Muscle layer of duodenum (tissue), 2 donors: Measurements from ENCODE around the gene CD2AP.

Experiments
- H3K27ac ChIP-seq: one replicate; pipeline ENCODE4 v1.7.0; 2013; ENCODE audit warnings: mild to moderate bottlenecking, low read length
- H3K27me3 ChIP-seq: one replicate; pipeline ENCODE4 v1.7.0; 2013; ENCODE audit warnings: low read depth, mild to moderate bottlenecking, control low read depth, low read length
- H3K36me3 ChIP-seq, 2 donors: one replicate each; pipeline ENCODE4 v1.7.0; 2013; ENCODE audit warnings: low read length in 2 of 2, control low read depth in 1 of 2, mild to moderate bottlenecking in 1 of 2; ENCODE audit not compliant: insufficient read depth in 2 of 2, control insufficient read depth in 1 of 2
- H3K4me1 ChIP-seq, 2 donors: one replicate each; pipeline ENCODE4 v1.7.0; 2013; ENCODE audit warnings: low read length in 2 of 2, mild to moderate bottlenecking in 2 of 2, control low read depth in 1 of 2, moderate library complexity in 1 of 2; ENCODE audit not compliant: insufficient read depth in 2 of 2, control insufficient read depth in 1 of 2
- H3K4me3 ChIP-seq, 2 donors: one replicate each; pipeline ENCODE4 v1.7.0; 2013; ENCODE audit warnings: low read length in 2 of 2, low read depth in 1 of 2, mild to moderate bottlenecking in 1 of 2
- H3K9me3 ChIP-seq, 2 donors: one replicate each; pipeline ENCODE4 v1.7.0; 2013; ENCODE audit warnings: low read length in 2 of 2, control low read depth in 1 of 2, mild to moderate bottlenecking in 1 of 2; ENCODE audit not compliant: control insufficient read depth in 1 of 2
- donor health status: healthy.

CD2AP gene

GRCh38 chr6:47648031-47648430 is 170.4 kb downstream of the CD2AP start:
- H3K36me3 ChIP-seq, result no peaks in the 10 kb centered on the region
- H3K4me3 ChIP-seq, result no peak overlapping the region
- no peak overlapping the region for H3K27ac ChIP-seq
- H3K27me3 ChIP-seq, result no peaks in the 10 kb centered on the region
- no peaks in the 10 kb centered on the region for H3K9me3 ChIP-seq
- no peaks in the 10 kb centered on the region for H3K4me1 ChIP-seq

- H3K27ac ChIP-seq, result no peak overlapping the region
- no peaks in the 10 kb centered on the region for H3K4me1 ChIP-seq
- no peaks in the 10 kb centered on the region for H3K27me3 ChIP-seq
- H3K4me3 ChIP-seq, result no peak overlapping the region
- H3K9me3 ChIP-seq, result no peaks in the 10 kb centered on the region
- no peaks in the 10 kb centered on the region for H3K36me3 ChIP-seq
Measured at GRCh38 chr6:47650553-47651432, 173.2 kb downstream of the CD2AP start.

GRCh38 chr6:47651505-47651944 is 173.9 kb downstream of the CD2AP start:
- Histone ChIP-seq H3K36me3 (no peaks in the 10 kb centered on the region), H3K9me3 (no peaks in the 10 kb centered on the region), H3K4me1 (no peaks in the 10 kb centered on the region), H3K27me3 (no peaks in the 10 kb centered on the region), H3K4me3 (no peak overlapping the region), H3K27ac (no peak overlapping the region)

GRCh38 chr6:47653706-47654105 is 176.1 kb downstream of the CD2AP start:
- no peaks in the 10 kb centered on the region for H3K27me3 ChIP-seq
- no peaks in the 10 kb centered on the region for H3K4me1 ChIP-seq
- no peak overlapping the region for H3K27ac ChIP-seq
- H3K9me3 ChIP-seq, result no peaks in the 10 kb centered on the region
- H3K36me3 ChIP-seq, result no peaks in the 10 kb centered on the region
- no peak overlapping the region for H3K4me3 ChIP-seq

- H3K27ac ChIP-seq, result no peak overlapping the region
- no peaks in the 10 kb centered on the region for H3K4me1 ChIP-seq
- no peaks in the 10 kb centered on the region for H3K27me3 ChIP-seq
- no peaks in the 10 kb centered on the region for H3K9me3 ChIP-seq
- no peaks in the 10 kb centered on the region for H3K36me3 ChIP-seq
- H3K4me3 ChIP-seq, result no peak overlapping the region
Measured at GRCh38 chr6:47654255-47654654, 176.7 kb downstream of the CD2AP start.

- no peaks in the 10 kb centered on the region for H3K4me1 ChIP-seq
- no peaks in the 10 kb centered on the region for H3K36me3 ChIP-seq
- H3K4me3 ChIP-seq, result no peak overlapping the region
- no peaks in the 10 kb centered on the region for H3K27me3 ChIP-seq
- no peak overlapping the region for H3K27ac ChIP-seq
- no peaks in the 10 kb centered on the region for H3K9me3 ChIP-seq
Measured at GRCh38 chr6:47655719-47656595, 178.4 kb downstream of the CD2AP start.

GRCh38 chr6:47661960-47662359 is 184.4 kb downstream of the CD2AP start:
- Histone ChIP-seq H3K27ac (no peak overlapping the region), H3K9me3 (no peaks in the 10 kb centered on the region), H3K4me1 (no peaks in the 10 kb centered on the region), H3K27me3 (no peaks in the 10 kb centered on the region), H3K36me3 (no peaks in the 10 kb centered on the region), H3K4me3 (no peak overlapping the region)

- no peaks in the 10 kb centered on the region for H3K9me3 ChIP-seq
- H3K4me1 ChIP-seq, result no peaks in the 10 kb centered on the region
- H3K27ac ChIP-seq, result no peak overlapping the region
- no peak overlapping the region for H3K4me3 ChIP-seq
- H3K27me3 ChIP-seq, result no peaks in the 10 kb centered on the region
- no peaks in the 10 kb centered on the region for H3K36me3 ChIP-seq
Measured at GRCh38 chr6:47663462-47664216, 186.1 kb downstream of the CD2AP start.

GRCh38 chr6:47665112-47665511 is 187.5 kb downstream of the CD2AP start:
- H3K27me3 ChIP-seq, result no peaks in the 10 kb centered on the region
- no peak overlapping the region for H3K27ac ChIP-seq
- H3K4me3 ChIP-seq, result no peak overlapping the region
- no peaks in the 10 kb centered on the region for H3K36me3 ChIP-seq
- H3K9me3 ChIP-seq, result no peaks in the 10 kb centered on the region
- no peaks in the 10 kb centered on the region for H3K4me1 ChIP-seq

GRCh38 chr6:47669684-47670513 is 192.3 kb downstream of the CD2AP start:
- H3K36me3 ChIP-seq, result no peaks in the 10 kb centered on the region
- no peak overlapping the region for H3K27ac ChIP-seq
- no peaks in the 10 kb centered on the region for H3K27me3 ChIP-seq
- H3K4me1 ChIP-seq, result no peaks in the 10 kb centered on the region
- H3K4me3 ChIP-seq, result no peak overlapping the region
- H3K9me3 ChIP-seq, result no peaks in the 10 kb centered on the region
